WTC11 (cell line): ENCODE results near the gene EPM2A.

Source experiments
- CREB1 ChIP-seq: sonication (generic); formaldehyde crosslinking; IDR thresholded peaks from 2 replicates; pipeline ENCODE4 v1.8.0; 2023; ENCODE audit warnings: mild to moderate bottlenecking, missing genetic modification reagents
- CTCF ChIP-seq: fragments of 200-600 bp; IDR thresholded peaks from 2 replicates; pipeline ENCODE4 v1.8.0; 2022; ENCODE audit warnings: antibody characterized with exemption
- GABPB1 ChIP-seq: sonication (generic); formaldehyde crosslinking; IDR thresholded peaks from 2 replicates; pipeline ENCODE4 v1.8.1; 2023; ENCODE audit warnings: mild to moderate bottlenecking, missing genetic modification reagents
- MYBL2 ChIP-seq: sonication (generic); formaldehyde crosslinking; IDR thresholded peaks from 2 replicates; pipeline ENCODE4 v1.8.1; 2023; ENCODE audit warnings: mild to moderate bottlenecking, moderate library complexity, missing genetic modification reagents
- NFYB ChIP-seq: sonication (generic); formaldehyde crosslinking; conservative IDR thresholded peaks from 2 replicates; pipeline ENCODE4 v1.8.0; 2022; ENCODE audit warnings: low read depth, missing genetic modification reagents
- NR1H2 ChIP-seq: sonication (generic); formaldehyde crosslinking; IDR thresholded peaks from 2 replicates; pipeline ENCODE4 v1.9.0; 2021; ENCODE audit warnings: mild to moderate bottlenecking, moderate library complexity, missing genetic modification reagents
- NR2C2 ChIP-seq: sonication (generic); formaldehyde crosslinking; IDR thresholded peaks from 2 replicates; pipeline ENCODE4 v1.8.0; 2022; ENCODE audit warnings: mild to moderate bottlenecking, missing genetic modification reagents
- SMAD3 ChIP-seq: sonication (generic); formaldehyde crosslinking; IDR thresholded peaks from 2 replicates; pipeline ENCODE4 v1.8.0; 2022; ENCODE audit warnings: missing genetic modification reagents, mild to moderate bottlenecking, borderline replicate concordance
- USF2 ChIP-seq: sonication (generic); formaldehyde crosslinking; IDR thresholded peaks from 2 replicates; pipeline ENCODE4 v1.8.1; 2023; ENCODE audit warnings: mild to moderate bottlenecking, missing genetic modification reagents, moderate library complexity
- ZBTB43 ChIP-seq: sonication (generic); formaldehyde crosslinking; IDR thresholded peaks from 2 replicates; pipeline ENCODE4 v1.8.1; 2023; ENCODE audit warnings: mild to moderate bottlenecking, missing genetic modification reagents
- ZNF512 ChIP-seq: sonication (generic); formaldehyde crosslinking; IDR thresholded peaks from 2 replicates; pipeline ENCODE4 v1.8.1; 2022; ENCODE audit warnings: missing genetic modification reagents, borderline replicate concordance

GRCh38 chr6:145755682-145756081, 20.4 kb upstream of the EPM2A start:
- TF ChIP-seq NFYB (CRISPR knock-in tag) (no peak), GABPB1 (CRISPR knock-in tag) (no peak), CTCF (no peak), SMAD3 (CRISPR knock-in tag) (no peak), USF2 (CRISPR knock-in tag) (no peak), MYBL2 (CRISPR knock-in tag) (no peak), ZBTB43 (CRISPR knock-in tag) (no peak), CREB1 (CRISPR knock-in tag) (no peak), NR2C2 (CRISPR knock-in tag) (no peak), ZNF512 (CRISPR knock-in tag) (no peak), NR1H2 (no peak)
